Sigmoid colon (tissue), 7 donors: Measurements from ENCODE around the gene STK10. TPM values are rescaled to one million over a fixed set of nuclear protein-coding genes. Genes with fewer than 3 reads are reported as not detected.

Experiments
- DNase-seq: peaks from one replicate; pipeline ENCODE4 v3.0.0-alpha.2; 2019
- H3K27ac ChIP-seq, 4 donors: fragments of 200-600 bp; sonication (generic); one replicate each; pipeline ENCODE4 v1.5.1; 2016 to 2019; ENCODE audit warnings: mild to moderate bottlenecking in 1 of 4
- H3K27me3 ChIP-seq, 3 donors: fragments of 200-600 bp; sonication (generic); one replicate each; pipeline ENCODE4 v1.5.1; 2019; ENCODE audit warnings: mild to moderate bottlenecking in 1 of 3
- H3K36me3 ChIP-seq, 4 donors: fragments of 200-600 bp; sonication (generic); one replicate each; pipeline ENCODE4 v1.5.1; 2016 to 2019
- H3K4me1 ChIP-seq, 4 donors: fragments of 200-600 bp; sonication (generic); one replicate each; pipeline ENCODE4 v1.5.1; 2017 to 2019
- H3K4me3 ChIP-seq, 4 donors: fragments of 200-600 bp; sonication (generic); one replicate each; pipeline ENCODE4 v1.5.1; 2017 to 2019; ENCODE audit warnings: mild to moderate bottlenecking in 2 of 4, moderate library complexity in 1 of 4
- H3K9me3 ChIP-seq, 4 donors: fragments of 200-600 bp in 3 of 4; sonication (generic) in 3 of 4; one replicate each; pipeline versions ENCODE4 v1.5.1 to v1.6.1; 2013 to 2019
- CTCF ChIP-seq, 4 experiments: fragments of 450-650 bp in 3 of 4; fragments of 200-600 bp in 1 of 4; IDR thresholded peaks; one replicate each; pipeline ENCODE4 v1.5.1; 2016 to 2019; ENCODE audit warnings: antibody characterized with exemption in 4 of 4, mild to moderate bottlenecking in 3 of 4, moderate library complexity in 2 of 4
- EP300 ChIP-seq, 4 donors: sonication (generic); formaldehyde crosslinking; IDR thresholded peaks; one replicate each; pipeline ENCODE4 v1.6.1; 2017; ENCODE audit warnings: antibody characterized with exemption in 4 of 4
- POLR2A ChIP-seq, 2 donors: fragments of 450-650 bp; IDR thresholded peaks; one replicate each; pipeline ENCODE4 v1.6.1; 2016; ENCODE audit warnings: antibody characterized with exemption in 2 of 2, mild to moderate bottlenecking in 2 of 2, moderate library complexity in 2 of 2
- POLR2AphosphoS5 ChIP-seq, 4 donors: sonication (generic); formaldehyde crosslinking; IDR thresholded peaks; one replicate each; pipeline ENCODE4 v1.6.1; 2017; ENCODE audit warnings: antibody characterized with exemption in 4 of 4
- WGBS, 2 donors: extraction: QIAGEN DNeasy Blood & Tissue Kit; methylation state at CpG; one replicate each; pipeline ENCODE4 v1.1.7; 2013; 5-methylcytosine and 5-hydroxymethylcytosine counted together
- intact Hi-C: fragments of 100-400 bp; cut with DNase I; formaldehyde crosslinking; loops from one replicate; pipeline ENCODE4 v1.15.1; 2023
- polyA plus RNA-seq, 3 donors: library from polyadenylated mRNA; stranded (reverse); fragments of 200-250 nt; gene quantifications; one replicate each; pipeline ENCODE4 v1.2.3, GENCODE V29; 2013
- total RNA-seq, 4 donors: library from RNA; depleted of rRNA; stranded (reverse); fragments of >200 nt; gene quantifications; one replicate each; pipeline ENCODE4 v1.1.0, GENCODE V29; 2016
- donor health status: healthy with polysubstance abuse.
- donor health status: Bipolar disorder and iron deficiency.
- donor health status: healthy.

STK10 gene
- total and polyA plus RNA-seq, 7 donors, result 4.2 to 28.6 (median 12.5) TPM

GRCh38 chr5:172146748-172147092 lies 41.3 kb downstream of the STK10 start:
- Histone ChIP-seq H3K9me3 (no peaks in the 10 kb centered on the region), H3K36me3 (peaks cover 0 to 3% (median 0%) of the 10 kb centered on the region in 4 donors), H3K4me1 (no peaks in the 10 kb centered on the region), H3K4me3 (no peak overlapping the region), H3K27ac (no peak overlapping the region), H3K27me3 (no peaks in the 10 kb centered on the region)
- TF ChIP-seq POLR2AphosphoS5 (IDR thresholded peaks at IDR 0.05), result no peak
- no peak for TF ChIP-seq POLR2A (IDR thresholded peaks at IDR 0.05)
- TF ChIP-seq EP300 (IDR thresholded peaks at IDR 0.05), result no peak
- TF ChIP-seq CTCF (IDR thresholded peaks at IDR 0.05), result no peak
- intact Hi-C loops, result no loop called here
- 86 to 93% methylated on average over 9 of the region's 9 CpGs for WGBS, 2 donors
- no peak for DNase-seq

GRCh38 chr5:172145870-172146747 lies 41.9 kb downstream of the STK10 start:
- 64 to 85% methylated on average over 21 of the region's 21 CpGs for WGBS, 2 donors
- TF ChIP-seq CTCF (IDR thresholded peaks at IDR 0.05), result no peak
- TF ChIP-seq EP300 (IDR thresholded peaks at IDR 0.05), result no peak
- no peak for TF ChIP-seq POLR2AphosphoS5 (IDR thresholded peaks at IDR 0.05)
- no peak for TF ChIP-seq POLR2A (IDR thresholded peaks at IDR 0.05)
- Histone ChIP-seq H3K4me3 (no peak overlapping the region), H3K27me3 (no peaks in the 10 kb centered on the region), H3K9me3 (no peaks in the 10 kb centered on the region), H3K4me1 (no peaks in the 10 kb centered on the region), H3K36me3 (peaks cover 0 to 3% (median 0%) of the 10 kb centered on the region in 4 donors), H3K27ac (peak overlapping the region in 1 of 4 donors; percentile 42)
- intact Hi-C loops, result no loop called here
- no peak for DNase-seq

GRCh38 chr5:172144931-172145869 lies 42.8 kb downstream of the STK10 start:
- TF ChIP-seq EP300 (IDR thresholded peaks at IDR 0.05), result no peak
- TF ChIP-seq CTCF (IDR thresholded peaks at IDR 0.05), result no peak
- no peak for TF ChIP-seq POLR2AphosphoS5 (IDR thresholded peaks at IDR 0.05)
- no peak for TF ChIP-seq POLR2A (IDR thresholded peaks at IDR 0.05)
- 94 to 95% methylated on average over 15 of the region's 15 CpGs for WGBS, 2 donors

GRCh38 chr5:172144291-172144815 lies 43.7 kb downstream of the STK10 start:
- H3K4me3 ChIP-seq, result no peak overlapping the region
- no peaks in the 10 kb centered on the region for H3K27me3 ChIP-seq
- 61 to 71% methylated on average over 10 of the region's 10 CpGs for WGBS, 2 donors
- H3K9me3 ChIP-seq, result no peaks in the 10 kb centered on the region
- no peak for DNase-seq
- intact Hi-C loops, result no loop called here
- H3K4me1 ChIP-seq, result no peaks in the 10 kb centered on the region
- TF ChIP-seq CTCF (IDR thresholded peaks at IDR 0.05) (no peak), EP300 (IDR thresholded peaks at IDR 0.05) (no peak), POLR2A (IDR thresholded peaks at IDR 0.05) (no peak), POLR2AphosphoS5 (IDR thresholded peaks at IDR 0.05) (no peak)
- peaks cover 0 to 3% (median 0%) of the 10 kb centered on the region in 4 donors for H3K36me3 ChIP-seq
- H3K27ac ChIP-seq, result peak overlapping the region in 2 of 4 donors; percentile 37 to 47

More at GRCh38 chr5:172144931-172145869, 42.8 kb downstream of the STK10 start:
- Histone ChIP-seq H3K4me3 (no peak overlapping the region), H3K27ac (peak overlapping the region in 2 of 4 donors; percentile 37 to 42), H3K4me1 (no peaks in the 10 kb centered on the region), H3K36me3 (peaks cover 0 to 3% (median 0%) of the 10 kb centered on the region in 4 donors), H3K9me3 (no peaks in the 10 kb centered on the region), H3K27me3 (no peaks in the 10 kb centered on the region)
- intact Hi-C loops, result no loop called here
- DNase-seq, result no peak
